HG03045 (cell line): Measurements from ENCODE around the gene MYL11.
A peak's percentile ranks its signal among the peaks of the same experiment; 100 is the strongest.
"Not testable (repeated sequence)": the region's sequence is repeated elsewhere in the genome, so short reads cannot be mapped to it uniquely, and the experiment has no call there.

ENCODE experiments used
- ATAC-seq: cut with Tn5 transposase; IDR thresholded peaks from one replicate; pipeline ENCODE4 v1.9.1; 2021; ENCODE audit warnings: mild to moderate bottlenecking, moderate library complexity; ENCODE audit not compliant: unreplicated experiment

MYL11 gene

DNA sequence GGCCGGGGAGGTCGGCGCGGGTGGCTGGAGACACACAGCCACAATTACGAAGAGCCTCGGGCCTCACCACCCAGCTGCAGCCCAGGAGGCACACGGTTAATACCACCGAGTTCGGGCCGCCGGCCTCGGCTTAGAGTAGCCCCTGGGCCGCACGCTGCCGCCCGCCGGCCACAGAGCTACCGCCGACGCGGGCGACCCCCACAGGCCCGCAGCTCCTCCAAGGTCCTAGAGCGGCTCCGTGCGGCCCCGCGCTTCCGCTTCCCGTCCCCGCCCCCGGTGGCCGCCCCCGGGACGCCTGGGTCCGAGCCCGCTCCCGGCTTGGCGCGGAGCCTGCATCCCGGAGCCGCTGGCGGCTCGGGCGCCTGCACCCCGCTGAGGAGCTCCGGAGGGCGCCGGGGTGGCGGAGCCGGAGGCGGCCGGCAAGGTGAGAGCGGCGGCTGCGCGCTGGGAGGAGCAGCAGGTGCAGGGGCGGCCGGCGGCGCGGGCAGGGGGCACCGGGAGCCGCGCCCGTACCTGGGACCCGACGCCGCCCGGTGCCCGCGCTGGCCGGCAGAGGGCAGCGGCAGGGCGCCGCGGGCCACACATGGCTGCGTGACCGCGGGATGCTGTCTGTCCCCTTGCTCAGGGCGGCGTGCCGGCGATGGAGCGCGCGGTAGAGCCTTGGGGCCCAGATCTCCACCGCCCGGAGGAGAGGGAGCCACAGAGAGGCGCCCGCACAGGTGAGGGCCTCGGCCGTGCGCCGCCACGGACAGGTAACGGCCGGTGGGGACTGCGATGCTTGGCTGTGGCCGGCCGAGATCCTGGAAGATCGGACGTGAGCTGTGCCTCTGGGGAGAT, 20.8 kb downstream of the MYL11 start, which contains the start of gene ZNF48:
TSS of gene ZNF48 (plus strand) at position 266 of the 837 bp plus-strand sequence. CDS start at position 641, 375 bp downstream.
- ATAC-seq, result peak; percentile 64

GRCh38 chr16:30395992-30396585, 21.5 kb downstream of the MYL11 start:
- ATAC-seq, result no peak

DNA sequence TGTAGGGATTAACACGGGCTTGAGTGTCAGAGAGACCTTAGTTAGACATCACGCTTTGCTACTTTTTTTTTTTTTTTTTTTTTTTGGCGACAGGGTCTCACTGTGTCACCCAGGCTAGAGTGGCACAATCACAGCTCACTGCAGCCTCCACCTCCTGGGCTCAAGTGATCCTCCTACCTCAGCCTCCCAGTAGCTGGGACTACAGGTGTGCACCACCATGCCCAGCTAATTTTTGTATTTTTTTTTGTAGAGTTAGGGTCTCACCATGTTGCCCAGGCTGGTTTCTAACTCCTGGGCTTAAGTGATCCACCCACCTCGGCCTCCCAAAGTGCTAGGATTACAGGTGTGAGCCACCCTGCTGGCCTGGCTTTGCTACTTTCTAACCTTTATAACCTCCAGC, 22.0 kb downstream of the MYL11 start:
- not testable (repeated sequence) for ATAC-seq

- no peak for ATAC-seq
These were observed 22.5 kb downstream of the MYL11 start for GRCh38 chr16:30397056-30397455.

GRCh38 chr16:30397776-30398660, 23.4 kb downstream of the MYL11 start:
- no peak for ATAC-seq

DNA sequence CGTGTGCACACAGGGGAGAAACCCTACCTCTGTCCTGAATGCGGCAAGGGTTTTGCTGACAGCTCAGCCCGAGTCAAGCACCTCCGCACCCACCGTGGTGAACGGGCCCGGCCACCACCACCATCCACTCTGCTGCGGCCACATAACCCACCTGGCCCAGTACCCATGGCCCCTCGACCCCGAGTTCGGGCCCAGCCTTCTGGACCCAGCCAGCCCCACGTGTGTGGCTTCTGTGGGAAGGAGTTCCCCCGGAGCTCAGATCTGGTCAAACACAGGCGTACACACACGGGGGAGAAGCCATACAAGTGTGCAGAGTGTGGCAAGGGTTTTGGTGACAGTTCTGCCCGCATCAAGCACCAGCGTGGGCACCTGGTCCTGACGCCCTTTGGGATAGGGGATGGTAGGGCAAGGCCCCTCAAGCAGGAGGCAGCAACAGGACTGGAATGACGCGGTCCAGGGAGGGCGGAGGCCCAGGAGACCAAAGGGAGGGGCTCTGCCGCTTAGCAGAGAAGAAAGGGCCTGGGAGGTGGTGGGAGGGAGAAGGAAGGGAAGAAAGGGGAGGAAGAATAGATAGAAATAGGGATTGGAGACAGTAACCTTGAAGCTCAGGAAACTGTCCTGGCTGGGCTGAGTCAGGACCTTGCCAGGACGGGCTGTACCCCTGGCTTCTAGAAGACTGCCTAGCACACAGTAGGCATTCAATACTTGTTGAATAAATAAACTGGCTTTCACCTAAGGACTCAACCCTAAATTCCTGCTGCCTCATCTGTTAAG, 24.2 kb downstream of the MYL11 start:
- no peak for ATAC-seq

- no peak for ATAC-seq
These were observed 25.0 kb downstream of the MYL11 start for GRCh38 chr16:30399435-30400186.

- no peak for ATAC-seq
These were observed 27.3 kb downstream of the MYL11 start for GRCh38 chr16:30401768-30402425.

- no peak for ATAC-seq
These were observed 32.1 kb downstream of the MYL11 start for GRCh38 chr16:30406795-30407101.

GRCh38 chr16:30407102-30407803, 32.7 kb downstream of the MYL11 start, which contains the start of gene ZNF771:
TSS of gene ZNF771 (plus strand) at chr16:30407606. CDS start at chr16:30408054, 448 bp downstream.
- ATAC-seq, result peak; percentile 86

- peak; percentile 21 for ATAC-seq
These were observed 33.4 kb downstream of the MYL11 start for GRCh38 chr16:30407804-30408534.

- ATAC-seq, result peak; percentile 37
These were observed 34.8 kb downstream of the MYL11 start for GRCh38 chr16:30409125-30410060.

DNA sequence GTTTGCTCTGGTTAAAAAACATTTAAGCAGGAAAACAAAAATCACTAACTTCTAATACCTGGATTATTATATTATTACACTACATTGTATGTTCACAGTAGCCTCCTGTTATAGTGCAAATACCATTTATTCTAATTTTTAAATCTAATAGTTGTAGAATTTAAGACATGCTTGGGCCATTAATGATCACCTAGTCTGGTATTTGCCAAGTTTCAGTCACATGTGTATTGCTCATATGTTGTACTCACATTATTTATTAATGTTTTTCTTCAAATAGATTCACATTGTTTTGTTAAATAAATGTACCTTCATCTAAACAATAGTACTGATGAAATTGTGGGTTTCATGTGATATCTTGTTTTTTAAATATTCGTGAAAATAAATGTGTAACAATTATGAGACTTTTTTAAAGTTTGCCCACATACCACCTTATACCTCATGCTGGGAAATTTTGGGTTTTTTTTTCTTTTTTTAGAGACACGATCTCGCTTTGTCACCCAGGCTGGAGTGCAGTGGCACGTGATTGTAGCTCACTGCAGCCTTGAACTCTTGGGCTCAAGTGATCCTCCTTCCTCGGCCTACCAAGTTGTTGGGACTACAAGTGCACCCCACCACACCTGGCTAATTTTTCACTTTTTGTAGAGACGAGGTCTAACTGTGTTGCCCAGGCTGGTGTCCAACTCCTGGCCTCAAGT, 38.7 kb downstream of the MYL11 start:
- no peak for ATAC-seq

GRCh38 chr16:30414159-30414558, 39.6 kb downstream of the MYL11 start:
- no peak for ATAC-seq

GRCh38 chr16:30416047-30416603, 41.5 kb downstream of the MYL11 start:
- ATAC-seq, result no peak
